Retinal pigment epithelial cell (primary cell): Measurements from ENCODE around the gene NUDT13.

Experiments used
- DNase-seq: peaks from one replicate; pipeline ENCODE4 v3.0.0-alpha.2; 2010; ENCODE audit warnings: low read depth
- H3K4me3 ChIP-seq: 2 replicates; pipeline ENCODE4 v1.5.1; 2011; ENCODE audit warnings: mild to moderate bottlenecking, low read length, control low read depth, moderate library complexity
- CTCF ChIP-seq: conservative IDR thresholded peaks from 2 replicates; pipeline ENCODE4 v1.5.1; 2011; ENCODE audit warnings: low read depth, low read length, control low read depth, inconsistent platforms

Gene NUDT13

GRCh38 chr10:73161662-73162061 is 51.4 kb downstream of the NUDT13 start:
- DNase-seq: no peak
- TF ChIP-seq CTCF: no peak
- H3K4me3 ChIP-seq: no peak overlapping the region

- no peak overlapping the region for H3K4me3 ChIP-seq
- DNase-seq: no peak
- no peak for TF ChIP-seq CTCF
These were observed 52.8 kb downstream of the NUDT13 start for GRCh38 chr10:73163096-73163495.

GRCh38 chr10:73166972-73167371 is 56.7 kb downstream of the NUDT13 start:
- no peak for TF ChIP-seq CTCF
- H3K4me3 ChIP-seq: peak overlapping the region; percentile 100
- no peak for DNase-seq

GRCh38 chr10:73167458-73167782 is 57.2 kb downstream of the NUDT13 start:
- peak overlapping the region; percentile 100 for H3K4me3 ChIP-seq
- no peak for DNase-seq
- no peak for TF ChIP-seq CTCF

GRCh38 chr10:73167783-73168464 is 57.7 kb downstream of the NUDT13 start, which contains the start of the genes ECD and FAM149B1:
Gene ECD, minus strand, starts transcription at chr10:73168008. Its CDS starts 4,071 bp downstream, at chr10:73163937.
Gene FAM149B1, plus strand, starts transcription at chr10:73168119. Its CDS starts 221 bp downstream, at chr10:73168340.
- TF ChIP-seq CTCF: peak; percentile 18
- peak within 1 kb of the TSS; percentile 100 for H3K4me3 ChIP-seq
- peak; percentile 91 for DNase-seq

- DNase-seq: peak; percentile 28
- H3K4me3 ChIP-seq: peak overlapping the region; percentile 100
These were observed 58.2 kb downstream of the NUDT13 start for GRCh38 chr10:73168465-73168803.

More at GRCh38 chr10:73168465-73168803, 58.2 kb downstream of the NUDT13 start:
- TF ChIP-seq CTCF: no peak
